NAMALWA (cell line): Measurements from ENCODE around the gene CTSG.
"Not testable (repeated sequence)": the region's sequence is repeated elsewhere in the genome, so short reads cannot be mapped to it uniquely, and the experiment has no call there.

ENCODE experiments used
- DNase-seq: peaks from one replicate; pipeline ENCODE4 v3.0.0-alpha.2; 2015; ENCODE audit warnings: low spot score

Gene CTSG

GRCh38 chr14:24576182-24576581, at the start of gene CTSG:
Gene CTSG (minus strand): TSS chr14:24576250. CDS start chr14:24576223, 27 bp downstream.
- no peak for DNase-seq

GRCh38 chr14:24613747-24614146, 37.7 kb upstream of the CTSG start:
- no peak for DNase-seq

- no peak for DNase-seq
Observed at GRCh38 chr14:24613241-24613640, 37.2 kb upstream of the CTSG start.

GRCh38 chr14:24612196-24612595, 36.1 kb upstream of the CTSG start:
- DNase-seq: peak; percentile 11

- no peak for DNase-seq
Observed at GRCh38 chr14:24609655-24610344, 33.8 kb upstream of the CTSG start, which contains the start of gene GZMH. Gene GZMH (minus strand): TSS chr14:24609685. CDS start chr14:24609613, 72 bp downstream.

GRCh38 chr14:24607635-24608514, 31.8 kb upstream of the CTSG start:
- DNase-seq: no peak

GRCh38 chr14:24607081-24607480, 31.0 kb upstream of the CTSG start:
- DNase-seq: no peak

GRCh38 chr14:24606297-24606696, 30.2 kb upstream of the CTSG start:
- DNase-seq: no peak

- peak; percentile 60 for DNase-seq
Observed at GRCh38 chr14:24605435-24606190, 29.6 kb upstream of the CTSG start.

GRCh38 chr14:24597403-24597802, 21.4 kb upstream of the CTSG start:
- no peak for DNase-seq

- no peak for DNase-seq
Observed at GRCh38 chr14:24595073-24595808, 19.2 kb upstream of the CTSG start.

GRCh38 chr14:24591004-24591403, 15.0 kb upstream of the CTSG start:
- not testable (repeated sequence) for DNase-seq

- not testable (repeated sequence) for DNase-seq
Observed at GRCh38 chr14:24584402-24584801, 8.4 kb upstream of the CTSG start.

GRCh38 chr14:24578558-24578957, 2.5 kb upstream of the CTSG start:
- DNase-seq: no peak

- DNase-seq: no peak
Observed at GRCh38 chr14:24576771-24577170, 721 bp upstream of the CTSG start.

GRCh38 chr14:24574206-24574774, 1.8 kb downstream of the CTSG start:
- no peak for DNase-seq

GRCh38 chr14:24566318-24566717, 9.7 kb downstream of the CTSG start:
- DNase-seq: no peak

- DNase-seq: no peak
Observed at GRCh38 chr14:24565766-24566165, 10.3 kb downstream of the CTSG start.

- no peak for DNase-seq
Observed at GRCh38 chr14:24563505-24563904, 12.5 kb downstream of the CTSG start.

- no peak for DNase-seq
Observed at GRCh38 chr14:24556756-24557155, 19.3 kb downstream of the CTSG start.

- not testable (repeated sequence) for DNase-seq
Observed at GRCh38 chr14:24549064-24549463, 27.0 kb downstream of the CTSG start.
